Measurements from ENCODE around the gene MECR.

MECR gene, protein sequence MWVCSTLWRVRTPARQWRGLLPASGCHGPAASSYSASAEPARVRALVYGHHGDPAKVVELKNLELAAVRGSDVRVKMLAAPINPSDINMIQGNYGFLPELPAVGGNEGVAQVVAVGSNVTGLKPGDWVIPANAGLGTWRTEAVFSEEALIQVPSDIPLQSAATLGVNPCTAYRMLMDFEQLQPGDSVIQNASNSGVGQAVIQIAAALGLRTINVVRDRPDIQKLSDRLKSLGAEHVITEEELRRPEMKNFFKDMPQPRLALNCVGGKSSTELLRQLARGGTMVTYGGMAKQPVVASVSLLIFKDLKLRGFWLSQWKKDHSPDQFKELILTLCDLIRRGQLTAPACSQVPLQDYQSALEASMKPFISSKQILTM

DNA sequence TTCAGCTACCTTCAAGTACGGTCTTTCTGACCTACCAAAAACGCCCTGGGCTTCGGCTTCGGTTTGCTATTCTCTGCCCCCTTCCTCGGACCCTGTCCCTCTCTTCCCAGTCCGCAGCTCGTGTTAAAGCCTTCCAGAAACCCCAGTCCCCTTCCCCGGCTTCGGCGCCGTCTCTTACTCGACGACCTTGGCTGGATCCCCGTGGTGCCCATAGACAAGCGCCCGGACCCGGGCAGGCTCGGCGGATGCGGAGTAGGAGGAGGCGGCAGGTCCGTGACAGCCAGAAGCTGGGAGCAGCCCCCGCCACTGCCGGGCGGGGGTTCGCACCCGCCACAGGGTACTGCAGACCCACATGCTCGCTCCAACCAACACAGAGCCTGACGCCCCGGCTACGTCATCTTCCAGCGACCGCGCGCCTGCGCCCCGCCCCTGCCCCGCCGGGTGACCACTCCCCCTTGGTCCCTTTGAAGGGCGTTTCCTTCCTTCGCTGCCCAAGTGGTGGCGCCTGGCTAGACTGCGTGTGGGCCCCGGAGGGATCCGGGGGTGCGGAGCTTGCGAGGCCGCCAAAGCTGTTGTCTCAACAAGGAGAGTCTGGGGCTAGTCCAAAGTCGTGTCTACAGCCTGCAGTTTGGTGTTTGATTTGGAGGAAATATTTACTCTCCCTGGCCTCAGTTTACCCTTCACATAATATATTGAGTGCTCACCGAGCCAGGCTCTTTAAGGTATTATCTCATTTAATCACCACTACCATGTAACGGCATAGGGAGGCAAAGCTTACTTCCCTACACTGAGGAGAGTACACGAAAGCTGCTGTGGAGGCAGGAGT lies at the start of gene MECR:
TSS of gene MECR (minus strand) at position 382 of the 826 bp plus-strand sequence. CDS start at position 354, 28 bp downstream.
- peak; percentile 82 for DNase-seq

DNA sequence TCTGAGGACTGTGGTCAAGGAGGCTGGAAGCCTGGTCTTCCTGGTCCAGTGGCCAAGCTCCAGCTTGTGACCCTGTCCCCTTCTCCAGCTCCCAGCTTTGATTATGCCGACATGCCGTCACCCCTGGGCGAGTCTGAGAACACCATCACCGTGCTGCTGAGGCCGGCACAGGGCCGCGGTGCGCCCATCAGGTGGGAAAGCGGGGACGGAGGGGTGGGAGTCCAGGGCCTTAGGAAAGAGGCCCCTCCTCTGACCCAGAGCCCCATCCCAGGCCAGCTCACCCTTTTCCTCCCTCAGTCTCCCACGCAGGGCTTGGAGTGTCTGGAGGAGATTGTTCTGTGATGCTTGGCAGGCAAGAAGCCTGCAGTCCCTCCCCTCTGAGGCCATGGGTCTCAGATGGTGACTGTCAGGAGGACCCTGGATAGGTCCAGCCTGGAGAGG lies 49.2 kb upstream of the MECR start:
- DNase-seq = no peak

DNA sequence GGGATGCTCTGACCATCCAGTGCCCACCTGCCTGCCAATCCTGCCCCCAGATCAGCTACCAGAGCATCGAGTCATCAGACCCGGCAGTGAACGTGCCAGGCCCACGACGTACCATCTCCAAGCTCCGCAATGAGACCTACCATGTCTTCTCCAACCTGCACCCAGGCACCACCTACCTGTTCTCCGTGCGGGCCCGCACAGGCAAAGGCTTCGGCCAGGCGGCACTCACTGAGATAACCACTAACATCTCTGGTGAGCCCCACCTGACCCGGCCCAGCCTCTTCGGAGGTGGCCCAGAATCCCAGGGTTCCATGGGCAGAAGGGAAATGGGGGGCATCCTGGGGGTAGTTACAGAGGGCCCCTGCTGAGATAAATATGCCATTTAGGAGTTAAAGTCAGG lies 48.7 kb upstream of the MECR start:
- no peak for DNase-seq

GRCh38 chr1:29278124-29278523 lies 47.4 kb upstream of the MECR start:
- DNase-seq = no peak

GRCh38 chr1:29275435-29275834 lies 44.7 kb upstream of the MECR start:
- DNase-seq = no peak

DNA sequence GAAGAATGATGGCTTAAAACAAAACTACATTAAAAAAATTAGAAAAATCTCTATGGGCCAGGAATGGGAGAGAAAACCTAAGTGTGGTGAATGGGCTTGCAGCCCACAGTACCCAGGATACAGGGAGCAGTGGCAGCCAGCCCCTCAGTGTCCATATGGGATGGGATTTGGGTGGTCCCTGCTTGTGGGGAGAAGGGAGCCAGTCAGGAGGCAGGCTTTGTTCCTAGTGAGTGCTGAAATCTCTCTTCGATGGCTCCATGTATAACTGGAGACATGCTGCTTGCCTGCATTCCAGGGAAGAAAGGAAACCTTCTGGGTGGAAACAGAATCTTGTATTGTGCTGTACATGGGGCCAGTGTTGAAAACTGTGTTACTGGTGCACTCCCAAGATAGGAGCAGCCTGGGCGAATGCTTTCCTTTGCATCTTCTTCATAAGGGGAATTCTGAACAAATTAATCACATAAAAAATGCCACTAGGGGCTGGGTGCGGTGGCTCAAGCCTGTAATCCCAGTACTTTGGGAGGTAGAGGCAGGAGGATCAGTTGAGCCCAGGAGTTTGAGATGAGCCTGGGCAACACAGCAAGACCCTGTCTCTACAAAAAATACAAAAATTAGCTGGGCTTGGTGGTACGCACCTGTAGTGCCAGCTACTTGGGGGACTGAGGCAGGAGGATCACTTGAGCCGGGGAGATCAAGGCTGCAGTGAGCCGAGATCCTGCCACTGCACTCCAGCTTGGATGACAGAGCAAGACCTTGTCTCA lies 41.6 kb upstream of the MECR start:
- no peak for DNase-seq

DNA sequence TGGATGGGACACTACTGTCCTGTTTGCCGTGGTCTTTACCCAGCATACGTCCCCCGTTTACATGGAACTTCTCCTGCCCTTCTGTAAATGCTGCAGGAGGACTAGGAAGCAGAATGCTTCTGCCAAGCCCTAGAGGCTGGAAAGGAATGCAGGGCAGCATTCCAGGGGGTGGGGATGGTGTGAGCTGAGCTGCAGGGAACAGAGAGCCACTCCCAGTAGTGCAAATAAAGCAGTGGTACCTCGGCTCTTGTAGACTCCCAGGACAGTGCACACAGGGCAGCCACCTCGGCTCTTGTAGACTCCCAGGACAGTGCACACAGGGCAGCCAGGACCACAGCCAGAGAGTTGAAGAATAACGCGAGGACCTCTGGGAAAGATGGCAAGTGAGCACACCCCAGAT lies 41.0 kb upstream of the MECR start:
- DNase-seq = no peak

DNA sequence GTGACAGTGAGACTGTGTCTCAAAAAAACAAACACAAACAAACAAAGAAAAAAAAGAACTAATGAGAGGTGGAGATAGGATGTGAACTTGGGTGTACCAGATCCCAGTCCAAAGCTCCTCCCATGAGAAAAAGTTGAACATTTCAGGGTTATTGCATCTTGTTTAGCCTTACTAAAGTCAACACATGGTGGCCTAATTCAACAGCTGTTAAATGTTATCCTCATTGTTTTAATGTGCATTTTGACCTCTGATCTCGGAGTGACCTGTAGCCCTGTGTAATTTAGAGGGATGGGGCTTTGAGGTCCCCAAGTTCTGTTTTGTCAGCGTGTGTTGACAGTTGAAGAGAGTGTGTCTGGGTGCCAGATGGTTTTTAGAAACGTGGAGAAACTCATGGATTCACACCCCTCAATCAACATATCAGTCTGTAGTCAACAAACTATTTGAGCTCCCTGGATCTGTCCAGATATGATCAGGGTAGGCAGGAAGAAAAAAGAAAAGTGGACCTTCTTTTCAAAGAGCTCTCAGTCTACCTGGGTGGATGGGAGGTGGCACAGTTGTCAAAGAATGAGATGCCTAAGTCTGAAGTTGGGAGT lies 40.3 kb upstream of the MECR start:
- no peak for DNase-seq

DNA sequence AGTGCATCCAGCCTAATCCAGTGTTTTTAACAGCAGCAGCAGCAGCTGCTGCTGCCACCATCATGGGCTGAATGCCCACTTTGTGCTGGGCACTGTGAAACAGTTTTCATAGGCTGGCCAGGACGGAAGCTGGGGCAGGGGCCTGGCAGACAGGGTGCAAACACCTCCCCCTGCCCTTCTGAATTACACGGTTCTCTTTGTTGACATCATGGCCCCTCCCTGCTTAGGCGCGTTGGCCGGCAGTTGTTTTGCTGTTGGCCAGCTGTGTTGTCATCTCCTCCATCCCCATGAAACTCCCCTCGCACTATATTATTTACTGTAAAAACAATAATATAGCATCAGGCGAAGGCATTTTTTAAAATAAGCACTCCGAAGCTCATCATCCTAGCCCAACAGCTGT lies 38.6 kb upstream of the MECR start:
- DNase-seq = no peak

GRCh38 chr1:29267321-29268070 lies 36.8 kb upstream of the MECR start:
- no peak for DNase-seq

- no peak for DNase-seq
These were observed 36.2 kb upstream of the MECR start for GRCh38 chr1:29266912-29267311.

- DNase-seq = no peak
These were observed 34.1 kb upstream of the MECR start for GRCh38 chr1:29264773-29265389.

DNA sequence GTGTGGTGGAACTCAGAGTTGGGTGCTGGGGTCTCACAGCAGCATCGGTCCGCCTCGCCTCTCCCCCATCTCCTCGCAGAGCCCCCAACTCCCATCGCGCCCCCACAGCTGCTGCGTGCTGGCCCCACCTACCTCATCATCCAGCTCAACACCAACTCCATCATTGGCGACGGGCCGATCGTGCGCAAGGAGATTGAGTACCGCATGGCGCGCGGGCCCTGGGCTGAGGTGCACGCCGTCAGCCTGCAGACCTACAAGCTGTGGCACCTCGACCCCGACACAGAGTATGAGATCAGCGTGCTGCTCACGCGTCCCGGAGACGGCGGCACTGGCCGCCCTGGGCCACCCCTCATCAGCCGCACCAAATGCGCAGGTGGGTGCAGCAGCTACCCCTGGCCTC lies 29.8 kb upstream of the MECR start:
- DNase-seq = no peak

GRCh38 chr1:29259802-29260441 lies 29.2 kb upstream of the MECR start:
- no peak for DNase-seq

DNA sequence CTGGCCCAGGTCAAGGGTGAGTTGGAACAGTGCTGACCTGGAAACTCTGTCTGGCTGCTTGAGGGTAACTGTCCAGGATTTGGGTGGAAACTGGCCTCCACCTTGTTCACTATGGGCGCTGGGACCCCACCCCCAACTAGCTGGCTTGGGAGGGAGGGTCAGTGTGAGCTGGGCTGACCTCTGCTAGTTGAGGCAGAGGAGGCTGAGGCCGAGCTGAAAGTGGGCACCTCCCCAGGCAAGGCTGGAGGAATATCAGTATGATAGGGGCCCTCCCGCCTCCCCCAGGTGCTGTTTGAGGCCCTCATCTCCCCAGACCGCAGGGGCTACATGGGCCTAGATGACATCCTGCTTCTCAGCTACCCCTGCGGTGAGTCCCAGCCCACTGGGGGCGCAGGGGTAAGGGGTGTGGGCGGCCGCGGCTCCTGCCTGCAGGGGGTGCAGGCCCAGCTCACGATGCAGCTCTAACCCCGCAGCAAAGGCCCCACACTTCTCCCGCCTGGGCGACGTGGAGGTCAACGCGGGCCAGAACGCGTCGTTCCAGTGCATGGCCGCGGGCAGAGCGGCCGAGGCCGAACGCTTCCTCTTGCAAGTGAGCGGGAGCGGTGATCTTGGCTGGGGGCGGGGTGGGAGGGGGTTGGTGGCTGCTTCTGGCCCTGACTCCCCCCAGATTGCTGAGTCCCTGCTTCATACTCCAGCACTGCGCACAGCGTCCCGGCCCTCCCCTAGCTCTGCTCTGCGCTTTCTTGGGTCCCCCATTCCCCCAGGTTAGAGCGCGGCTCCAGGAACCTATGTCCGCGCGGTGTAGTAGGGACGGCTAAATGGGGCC lies 28.5 kb upstream of the MECR start:
- DNase-seq = no peak

DNA sequence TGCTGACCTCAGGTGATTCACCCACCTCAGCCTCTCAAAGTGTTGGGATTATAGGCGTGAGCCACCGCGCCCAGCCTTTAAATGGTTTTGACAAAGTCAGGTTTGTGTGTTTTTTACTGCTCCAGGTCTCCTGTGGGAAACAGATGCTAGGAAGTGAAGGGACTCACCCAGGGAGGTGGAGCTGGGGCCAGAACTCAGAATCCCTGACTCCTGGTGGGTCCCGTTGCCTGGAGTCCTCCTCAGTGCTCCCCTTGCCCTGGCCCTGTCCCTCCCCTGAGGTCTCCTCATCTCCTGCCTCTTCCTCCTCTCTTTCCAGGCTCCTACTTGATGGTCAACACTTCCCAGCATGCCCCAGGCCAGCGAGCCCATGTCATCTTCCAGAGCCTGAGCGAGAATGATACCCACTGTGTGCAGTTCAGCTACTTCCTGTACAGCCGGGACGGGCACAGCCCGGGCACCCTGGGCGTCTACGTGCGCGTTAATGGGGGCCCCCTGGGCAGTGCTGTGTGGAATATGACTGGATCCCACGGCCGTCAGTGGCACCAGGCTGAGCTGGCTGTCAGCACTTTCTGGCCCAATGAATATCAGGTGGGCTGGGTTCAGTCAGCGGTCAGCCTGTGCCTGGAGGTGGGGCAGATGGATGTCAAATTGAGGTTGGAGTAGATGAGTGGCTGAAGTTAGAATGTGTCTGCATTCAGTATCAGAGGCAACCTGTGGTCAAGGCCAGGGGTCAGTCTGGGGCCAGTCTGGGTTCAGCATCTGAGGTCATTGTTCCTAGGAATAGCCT lies 27.6 kb upstream of the MECR start:
- DNase-seq = no peak

DNA sequence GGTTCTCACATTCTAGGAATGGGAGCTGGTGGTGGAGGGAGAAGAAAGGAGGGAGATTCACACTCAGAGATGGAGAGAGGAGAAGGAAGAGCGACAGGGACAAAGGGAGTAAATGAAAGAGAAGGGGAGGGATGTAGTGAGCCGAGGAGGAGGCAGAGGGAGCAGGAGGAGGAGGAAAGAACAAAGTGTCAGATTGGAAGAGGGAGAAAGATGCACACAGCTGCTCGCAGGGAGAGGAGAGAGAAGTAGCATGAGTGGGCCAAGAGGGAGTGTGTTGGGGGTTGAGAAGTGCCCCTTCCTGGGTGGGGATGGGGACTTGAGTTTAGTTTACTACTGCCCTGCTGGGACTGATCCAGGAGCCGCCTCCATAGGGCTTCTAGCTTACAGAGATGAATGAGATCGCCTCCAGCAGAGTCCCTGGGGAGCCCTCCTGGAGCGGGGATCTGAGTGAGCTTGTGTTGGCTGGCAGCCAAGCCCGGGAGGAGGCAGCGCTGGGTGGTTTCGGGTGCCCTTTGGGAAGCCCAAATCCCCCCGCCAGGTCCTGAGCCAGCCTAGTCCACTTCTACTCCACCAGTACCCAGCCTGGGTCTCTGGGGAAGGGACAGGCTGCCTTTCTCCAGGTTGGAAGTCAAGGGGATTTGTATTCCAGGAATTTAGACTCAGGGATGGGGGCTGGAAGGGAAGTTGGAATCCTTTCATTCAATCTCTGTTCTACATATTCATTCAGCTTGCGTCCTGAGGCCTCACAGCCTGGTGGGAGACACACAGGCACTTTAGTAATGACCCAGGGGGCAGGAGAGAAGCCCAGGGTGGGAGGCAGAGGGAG lies 26.5 kb upstream of the MECR start:
- DNase-seq = no peak

DNA sequence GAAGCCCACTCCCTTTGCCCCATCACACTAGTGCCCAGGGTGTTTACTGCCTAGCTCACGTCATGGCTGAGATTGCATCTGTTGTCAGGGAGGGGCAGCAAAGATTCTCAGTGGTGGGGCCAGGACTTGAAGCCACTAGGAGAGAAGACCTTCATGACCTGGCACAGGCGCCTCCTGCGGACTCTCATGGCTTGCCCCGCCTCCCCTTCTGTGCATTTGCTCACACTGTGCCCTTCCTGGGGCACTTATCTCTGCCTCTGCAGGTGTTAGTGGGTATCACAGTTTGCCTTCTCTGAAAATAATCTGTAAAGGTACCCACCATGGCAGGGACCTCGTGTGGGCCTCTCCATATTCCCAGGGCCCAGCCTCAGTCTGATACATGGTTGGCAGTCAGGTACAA lies 25.7 kb upstream of the MECR start:
- no peak for DNase-seq
